Right atrium auricular region (tissue), 2 donors: ENCODE data around the gene RNF182. TPM values are rescaled to one million over a fixed set of nuclear protein-coding genes. Genes with fewer than 3 reads are reported as not detected.
"Not testable (repeated sequence)": the region's sequence is repeated elsewhere in the genome, so short reads cannot be mapped to it uniquely, and the experiment has no call there.

Experiments
- DNase-seq: peaks from one replicate; pipeline ENCODE4 v3.0.0-alpha.2; 2019; ENCODE audit warnings: low spot score
- H3K27ac ChIP-seq, 2 donors: fragments of 200-600 bp; sonication (generic); 1 replicate in 1 of 2; 2 replicates in 1 of 2; pipeline ENCODE4 v1.5.1; 2016 to 2019
- H3K27me3 ChIP-seq, 2 donors: fragments of 200-600 bp; sonication (generic); one replicate each; pipeline versions ENCODE4 v1.5.1 to v1.6.0; 2017 to 2019
- H3K36me3 ChIP-seq: fragments of 200-600 bp; sonication (generic); one replicate; pipeline ENCODE4 v1.5.1; 2016
- H3K4me1 ChIP-seq, 2 donors: fragments of 200-600 bp; sonication (generic); one replicate each; pipeline versions ENCODE4 v1.5.1 to v1.6.0; 2017 to 2019
- H3K4me3 ChIP-seq, 2 donors: fragments of 200-600 bp; sonication (generic); 1 replicate in 1 of 2; 2 replicates in 1 of 2; pipeline ENCODE4 v1.5.1; 2017 to 2019; ENCODE audit warnings: mild to moderate bottlenecking in 1 of 2, moderate library complexity in 1 of 2
- H3K9me3 ChIP-seq, 2 donors: fragments of 200-600 bp; sonication (generic); one replicate each; pipeline ENCODE4 v1.5.1; 2019
- total RNA-seq, 2 donors: library from RNA; depleted of rRNA; stranded (reverse); fragments of >200 nt; gene quantifications; one replicate each; pipeline ENCODE4 v1.1.0, GENCODE V29; 2016
- TF ChIP-seq, protein P1 (sequence below), 2 donors: fragments of 200-600 bp; sonication (generic); IDR thresholded peaks; one replicate each; pipeline ENCODE4 v1.5.1; 2019; ENCODE audit warnings: antibody characterized with exemption in 2 of 2

Gene RNF182
- total RNA-seq, 2 donors from 2014 or later: 0.67 to 0.83 TPM

DNA sequence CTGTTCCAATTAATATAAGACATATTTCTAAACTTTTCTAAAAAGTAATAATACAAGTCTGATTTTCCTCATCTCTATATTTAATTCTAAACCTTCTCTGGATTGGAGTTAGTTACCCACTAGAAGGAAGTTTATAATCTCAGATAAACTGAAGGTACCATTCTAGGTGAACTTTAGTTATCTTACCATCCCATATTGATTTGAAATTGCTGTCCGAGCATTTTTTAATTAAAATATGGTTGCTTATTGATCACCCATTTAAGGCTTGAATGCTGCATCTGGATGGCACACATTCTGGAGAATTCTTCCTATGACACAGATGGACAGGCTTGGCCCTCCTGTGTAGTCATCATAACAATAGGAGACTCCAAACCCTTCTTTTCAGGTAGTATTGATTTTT is 8.0 kb downstream of the RNF182 start:
- H3K9me3 ChIP-seq: no peaks in the 10 kb centered on the region
- no peak overlapping the region for H3K4me3 ChIP-seq
- no peaks in the 10 kb centered on the region for H3K36me3 ChIP-seq
- H3K27me3 ChIP-seq: no peaks in the 10 kb centered on the region
- H3K4me1 ChIP-seq: no peaks in the 10 kb centered on the region
- no peak overlapping the region for H3K27ac ChIP-seq
- TF ChIP-seq, protein P1, sequence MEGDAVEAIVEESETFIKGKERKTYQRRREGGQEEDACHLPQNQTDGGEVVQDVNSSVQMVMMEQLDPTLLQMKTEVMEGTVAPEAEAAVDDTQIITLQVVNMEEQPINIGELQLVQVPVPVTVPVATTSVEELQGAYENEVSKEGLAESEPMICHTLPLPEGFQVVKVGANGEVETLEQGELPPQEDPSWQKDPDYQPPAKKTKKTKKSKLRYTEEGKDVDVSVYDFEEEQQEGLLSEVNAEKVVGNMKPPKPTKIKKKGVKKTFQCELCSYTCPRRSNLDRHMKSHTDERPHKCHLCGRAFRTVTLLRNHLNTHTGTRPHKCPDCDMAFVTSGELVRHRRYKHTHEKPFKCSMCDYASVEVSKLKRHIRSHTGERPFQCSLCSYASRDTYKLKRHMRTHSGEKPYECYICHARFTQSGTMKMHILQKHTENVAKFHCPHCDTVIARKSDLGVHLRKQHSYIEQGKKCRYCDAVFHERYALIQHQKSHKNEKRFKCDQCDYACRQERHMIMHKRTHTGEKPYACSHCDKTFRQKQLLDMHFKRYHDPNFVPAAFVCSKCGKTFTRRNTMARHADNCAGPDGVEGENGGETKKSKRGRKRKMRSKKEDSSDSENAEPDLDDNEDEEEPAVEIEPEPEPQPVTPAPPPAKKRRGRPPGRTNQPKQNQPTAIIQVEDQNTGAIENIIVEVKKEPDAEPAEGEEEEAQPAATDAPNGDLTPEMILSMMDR (IDR thresholded peaks at IDR 0.05): no peak
- no peak for DNase-seq

DNA sequence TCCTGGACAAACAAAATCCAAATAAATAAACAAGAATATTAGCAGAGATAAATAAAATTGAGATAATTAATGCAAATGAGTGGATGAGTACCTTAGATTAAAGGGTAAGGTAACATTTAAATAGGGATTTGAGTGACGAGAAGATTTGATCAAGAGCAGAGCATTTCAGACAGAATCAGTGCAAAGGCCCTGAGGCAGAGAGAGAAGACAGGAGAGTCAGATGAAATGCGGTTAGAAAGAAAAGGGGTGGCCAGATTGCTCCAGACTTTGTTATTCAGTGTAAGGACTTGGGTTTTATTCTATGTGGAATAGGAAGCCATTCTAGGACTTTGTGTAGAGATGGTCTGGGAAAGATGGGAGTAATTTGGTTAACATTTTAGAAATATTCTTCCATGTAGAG is 10.0 kb downstream of the RNF182 start:
- Histone ChIP-seq H3K4me3 (no peak overlapping the region), H3K9me3 (no peaks in the 10 kb centered on the region), H3K4me1 (no peaks in the 10 kb centered on the region), H3K36me3 (no peaks in the 10 kb centered on the region), H3K27ac (no peak overlapping the region), H3K27me3 (no peaks in the 10 kb centered on the region)
- TF ChIP-seq, protein P1 (IDR thresholded peaks at IDR 0.05): no peak
- DNase-seq: no peak

DNA sequence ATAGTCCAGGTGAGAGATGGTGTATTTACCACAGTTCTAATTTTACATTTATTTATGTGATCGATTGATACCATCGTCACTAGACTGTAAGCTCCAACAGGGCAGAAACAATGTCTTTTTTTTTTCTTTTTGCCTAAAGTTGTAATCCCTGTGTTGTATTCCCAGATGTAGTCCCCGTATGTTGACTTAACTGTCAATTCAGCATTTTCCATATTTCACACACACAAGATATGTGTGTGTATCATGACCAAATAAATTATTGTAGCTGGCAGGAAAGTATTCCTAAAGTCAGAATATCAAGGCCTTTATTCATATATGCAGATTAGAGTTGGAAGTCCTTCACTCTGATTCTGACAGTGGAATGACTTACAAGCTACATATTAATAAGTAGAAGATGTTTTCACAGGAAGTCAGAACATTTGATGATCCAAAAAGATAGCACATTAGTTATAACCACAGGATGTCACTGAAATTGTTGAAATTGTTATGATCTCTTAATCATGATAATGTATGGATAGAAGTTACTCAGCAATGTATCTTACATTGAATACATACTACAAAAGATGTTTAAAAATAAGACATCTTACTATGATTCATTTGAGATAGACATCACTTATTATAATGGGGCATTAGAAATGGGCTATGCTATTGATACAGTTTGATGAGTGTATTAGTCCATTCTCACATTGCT is 10.6 kb downstream of the RNF182 start:
- no peak overlapping the region for H3K27ac ChIP-seq
- TF ChIP-seq, protein P1 (IDR thresholded peaks at IDR 0.05): no peak

DNA sequence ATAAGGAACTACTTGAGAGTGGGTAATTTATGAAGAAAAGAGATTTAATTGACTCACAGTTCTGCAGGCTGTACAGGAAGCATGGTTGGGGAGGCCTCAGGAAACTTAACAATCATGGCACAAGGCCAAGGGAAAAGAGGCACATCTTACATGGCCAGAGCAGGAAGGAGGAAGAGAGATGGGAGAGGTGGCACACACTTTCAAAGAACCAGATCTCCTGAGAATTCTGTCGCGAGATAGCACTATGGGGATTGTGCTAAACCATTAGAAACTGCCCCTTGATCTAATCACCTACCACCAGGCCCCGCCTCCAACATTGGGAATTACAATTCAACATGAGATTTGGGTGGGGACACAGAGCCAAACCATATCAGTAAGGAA is 11.1 kb downstream of the RNF182 start:
- not testable (repeated sequence) for H3K27ac ChIP-seq, H3K36me3 ChIP-seq, H3K4me3 ChIP-seq, H3K9me3 ChIP-seq, H3K4me1 ChIP-seq, H3K27me3 ChIP-seq, DNase-seq

More for the DNA sequence above, 10.6 kb downstream of the RNF182 start:
- H3K9me3 ChIP-seq: no peaks in the 10 kb centered on the region
- no peaks in the 10 kb centered on the region for H3K27me3 ChIP-seq
- H3K4me1 ChIP-seq: no peaks in the 10 kb centered on the region
- no peak overlapping the region for H3K4me3 ChIP-seq
- H3K36me3 ChIP-seq: no peaks in the 10 kb centered on the region
- no peak for DNase-seq

DNA sequence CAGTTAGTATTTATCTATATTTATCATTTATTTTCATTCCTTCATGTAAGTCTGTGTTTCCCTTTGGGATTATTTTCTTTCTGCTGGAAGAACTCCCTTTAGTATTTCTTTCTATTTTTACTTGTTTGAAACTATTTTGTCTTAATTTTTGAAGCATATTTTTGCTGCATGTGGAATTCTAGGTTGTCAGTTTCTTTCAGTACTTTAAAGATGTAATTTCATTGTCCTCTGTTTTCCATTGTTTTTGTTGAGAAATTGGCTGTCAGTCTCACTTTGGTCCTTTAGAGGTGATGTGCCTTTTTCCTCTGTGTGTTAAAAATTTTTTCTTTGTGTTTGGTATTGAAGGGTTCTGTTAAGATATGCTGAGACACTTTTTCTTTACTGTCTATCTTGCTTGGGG is 17.1 kb downstream of the RNF182 start:
- H3K27me3 ChIP-seq: no peaks in the 10 kb centered on the region
- H3K36me3 ChIP-seq: no peaks in the 10 kb centered on the region
- no peaks in the 10 kb centered on the region for H3K4me1 ChIP-seq
- TF ChIP-seq, protein P1 (IDR thresholded peaks at IDR 0.05): no peak
- H3K4me3 ChIP-seq: no peak overlapping the region
- peaks cover 0 to 14% of the 10 kb centered on the region in 2 donors for H3K9me3 ChIP-seq
- H3K27ac ChIP-seq: no peak overlapping the region
- DNase-seq: no peak

DNA sequence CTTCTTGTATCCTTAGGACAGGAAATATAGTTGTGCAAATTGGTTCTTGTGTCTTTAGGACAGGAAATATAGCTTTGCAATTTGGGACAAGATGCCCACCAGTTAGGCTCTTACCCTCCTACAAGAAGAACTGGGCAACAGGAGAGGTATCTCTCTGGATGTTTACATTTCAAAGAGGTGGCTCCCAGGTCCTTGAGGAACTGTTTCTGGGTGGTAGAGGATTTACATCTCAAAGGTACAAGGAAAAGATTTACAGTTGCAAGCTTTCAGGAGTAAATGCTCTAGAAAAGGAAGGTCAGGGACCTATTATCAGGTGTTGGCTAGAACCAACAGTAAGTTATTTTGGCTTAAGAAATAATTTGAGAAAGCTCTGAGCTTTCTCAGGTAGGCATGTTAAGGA is 19.2 kb downstream of the RNF182 start:
- H3K4me3 ChIP-seq: no peak overlapping the region
- no peaks in the 10 kb centered on the region for H3K4me1 ChIP-seq
- H3K9me3 ChIP-seq: peaks cover 0 to 14% of the 10 kb centered on the region in 2 donors
- no peaks in the 10 kb centered on the region for H3K27me3 ChIP-seq
- no peak for DNase-seq
- H3K36me3 ChIP-seq: no peaks in the 10 kb centered on the region
- H3K27ac ChIP-seq: no peak overlapping the region
- TF ChIP-seq, protein P1 (IDR thresholded peaks at IDR 0.05): no peak
